NCI-H69 (cell line): Measurements from ENCODE around the gene PPP4R4.

Experiments used
- DNase-seq: peaks from one replicate; lab custom pipeline; 2025; lab: John Stamatoyannopoulos, UW

Gene PPP4R4

GRCh38 chr14:94306047-94306978 lies 132.2 kb downstream of the PPP4R4 start:
- DNase-seq = no peak

GRCh38 chr14:94307410-94307992 lies 133.4 kb downstream of the PPP4R4 start:
- DNase-seq = no peak

- DNase-seq = no peak
Observed at GRCh38 chr14:94309721-94310120, 135.6 kb downstream of the PPP4R4 start.

- DNase-seq = no peak
Observed at GRCh38 chr14:94310248-94310647, 136.1 kb downstream of the PPP4R4 start.

GRCh38 chr14:94312481-94313246 lies 138.5 kb downstream of the PPP4R4 start:
- DNase-seq = no peak

GRCh38 chr14:94313991-94314655 lies 140.0 kb downstream of the PPP4R4 start:
- DNase-seq = no peak

- DNase-seq = no peak
Observed at GRCh38 chr14:94314890-94315289, 140.8 kb downstream of the PPP4R4 start.

GRCh38 chr14:94316692-94317091 lies 142.6 kb downstream of the PPP4R4 start:
- no peak for DNase-seq

- no peak for DNase-seq
Observed at GRCh38 chr14:94317259-94317658, 143.1 kb downstream of the PPP4R4 start.

GRCh38 chr14:94320243-94320642 lies 146.1 kb downstream of the PPP4R4 start:
- DNase-seq = peak; percentile 66

GRCh38 chr14:94321421-94322271 lies 147.5 kb downstream of the PPP4R4 start:
- DNase-seq = no peak

GRCh38 chr14:94322648-94323570 lies 148.8 kb downstream of the PPP4R4 start, which contains the start of gene SERPINA6:
Gene SERPINA6, minus strand, starts transcription at chr14:94323336. Its CDS starts 8,688 bp downstream, at chr14:94314648.
- DNase-seq = peak; percentile 87

- no peak for DNase-seq
Observed at GRCh38 chr14:94328196-94328595, 154.1 kb downstream of the PPP4R4 start.
